Activated CD8-positive, alpha-beta memory T cell treated with anti-CD3 and anti-CD28 coated beads for 48 hours (primary cell): ENCODE results near the gene MET.
"Not testable (repeated sequence)": the region's sequence is repeated elsewhere in the genome, so short reads cannot be mapped to it uniquely, and the experiment has no call there.

Experiments
- DNase-seq, 3 experiments: peaks; one replicate each; pipeline ENCODE4 v3.0.0-alpha.2; 2020; ENCODE audit warnings: low read depth in 2 of 3, low spot score in 2 of 3

Gene MET

DNA sequence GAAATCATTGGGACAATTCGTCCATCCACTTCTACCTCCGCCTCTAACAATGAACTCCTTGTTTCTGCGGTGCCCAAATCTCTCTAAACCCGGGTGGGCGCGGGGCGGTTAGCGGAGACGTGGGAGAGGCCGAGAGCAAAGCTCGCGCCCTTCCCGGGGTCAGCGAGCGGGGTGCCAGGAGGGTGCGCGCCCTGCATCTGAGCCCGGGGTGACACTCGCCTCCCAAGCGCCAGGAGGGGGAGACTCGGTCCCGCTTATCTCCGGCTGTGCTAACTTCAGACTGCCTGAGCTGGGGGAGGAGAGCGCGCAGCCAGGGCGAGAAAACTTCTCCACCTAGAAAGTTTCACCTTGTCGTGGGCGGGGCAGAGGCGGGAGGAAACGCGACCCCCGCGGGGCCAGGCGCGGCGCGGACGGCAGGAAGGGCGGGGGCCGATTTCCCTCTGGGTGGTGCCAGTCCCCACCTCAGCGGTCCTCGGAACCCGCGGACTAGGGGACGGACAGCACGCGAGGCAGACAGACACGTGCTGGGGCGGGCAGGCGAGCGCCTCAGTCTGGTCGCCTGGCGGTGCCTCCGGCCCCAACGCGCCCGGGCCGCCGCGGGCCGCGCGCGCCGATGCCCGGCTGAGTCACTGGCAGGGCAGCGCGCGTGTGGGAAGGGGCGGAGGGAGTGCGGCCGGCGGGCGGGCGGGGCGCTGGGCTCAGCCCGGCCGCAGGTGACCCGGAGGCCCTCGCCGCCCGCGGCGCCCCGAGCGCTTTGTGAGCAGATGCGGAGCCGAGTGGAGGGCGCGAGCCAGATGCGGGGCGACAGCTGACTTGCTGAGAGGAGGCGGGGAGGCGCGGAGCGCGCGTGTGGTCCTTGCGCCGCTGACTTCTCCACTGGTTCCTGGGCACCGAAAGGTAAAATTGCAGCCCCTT lies at the start of gene MET:
TSS of gene MET (plus strand) at position 516 of the 915 bp plus-strand sequence. CDS start 26,889 bp downstream, outside the sequence.
- peak; percentile 9 to 28 (median 21) for DNase-seq

- no peak for DNase-seq
These were observed 45.1 kb upstream of the MET start for GRCh38 chr7:116626886-116627285.

DNA sequence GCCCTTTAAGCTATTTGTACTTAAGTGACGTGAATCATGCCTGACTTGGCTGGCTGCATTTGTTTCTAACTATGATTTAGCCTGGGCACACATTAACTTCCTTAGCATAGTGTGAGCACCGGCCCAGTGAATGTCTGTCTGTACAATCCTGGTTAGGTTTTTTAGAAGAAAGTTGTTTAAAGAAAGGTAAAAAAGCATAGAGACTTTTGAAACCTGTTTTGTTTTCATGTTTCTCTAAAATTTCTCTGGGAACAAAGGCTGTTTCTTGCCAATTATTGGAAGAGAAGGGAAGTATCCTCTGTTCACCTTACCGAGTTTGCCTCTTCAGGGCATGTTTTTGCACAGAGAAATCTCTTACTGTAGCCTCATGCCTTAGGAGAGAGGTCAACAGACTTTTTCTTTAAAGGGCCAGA lies 42.9 kb upstream of the MET start:
- no peak for DNase-seq

- no peak for DNase-seq
These were observed 41.6 kb upstream of the MET start for GRCh38 chr7:116630357-116630756.

- no peak for DNase-seq
These were observed 40.9 kb upstream of the MET start for GRCh38 chr7:116630932-116631671.

DNA sequence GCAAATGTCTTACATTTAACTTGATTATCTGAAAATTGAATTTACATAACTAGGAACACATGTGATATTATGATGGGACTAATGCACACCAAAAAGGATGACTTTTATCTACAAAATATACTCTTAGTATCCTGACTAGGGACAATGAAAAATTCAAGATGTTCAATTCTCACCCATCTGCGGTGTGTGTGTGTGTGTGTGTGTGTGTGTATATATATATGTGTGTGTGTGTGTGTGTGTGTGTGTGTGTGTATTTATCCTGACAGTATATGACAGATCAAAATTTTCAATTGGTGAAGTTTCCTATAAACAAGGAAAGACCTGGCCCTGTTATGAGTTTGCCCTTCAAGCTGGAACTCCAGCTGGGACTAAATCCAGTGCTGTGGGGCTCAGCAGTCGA lies 40.3 kb upstream of the MET start:
- DNase-seq = no peak

DNA sequence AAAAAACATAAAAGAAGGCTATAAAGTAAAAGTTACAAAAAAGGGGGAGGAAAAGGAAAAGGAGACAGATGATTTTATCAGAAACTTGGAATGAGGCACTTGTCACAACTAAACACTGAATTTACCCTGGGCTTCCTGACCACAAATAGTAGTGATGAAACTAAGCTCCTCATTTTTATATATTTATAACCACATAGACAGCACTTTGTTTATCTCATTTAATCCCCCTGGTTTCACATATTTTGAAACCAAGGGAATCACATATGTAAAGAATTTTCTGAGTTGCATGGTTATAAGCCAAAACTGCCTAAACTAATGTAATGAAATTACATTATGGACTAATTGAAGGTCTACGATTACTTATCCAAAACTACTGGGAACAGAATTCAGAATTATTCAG lies 39.6 kb upstream of the MET start:
- DNase-seq = no peak

DNA sequence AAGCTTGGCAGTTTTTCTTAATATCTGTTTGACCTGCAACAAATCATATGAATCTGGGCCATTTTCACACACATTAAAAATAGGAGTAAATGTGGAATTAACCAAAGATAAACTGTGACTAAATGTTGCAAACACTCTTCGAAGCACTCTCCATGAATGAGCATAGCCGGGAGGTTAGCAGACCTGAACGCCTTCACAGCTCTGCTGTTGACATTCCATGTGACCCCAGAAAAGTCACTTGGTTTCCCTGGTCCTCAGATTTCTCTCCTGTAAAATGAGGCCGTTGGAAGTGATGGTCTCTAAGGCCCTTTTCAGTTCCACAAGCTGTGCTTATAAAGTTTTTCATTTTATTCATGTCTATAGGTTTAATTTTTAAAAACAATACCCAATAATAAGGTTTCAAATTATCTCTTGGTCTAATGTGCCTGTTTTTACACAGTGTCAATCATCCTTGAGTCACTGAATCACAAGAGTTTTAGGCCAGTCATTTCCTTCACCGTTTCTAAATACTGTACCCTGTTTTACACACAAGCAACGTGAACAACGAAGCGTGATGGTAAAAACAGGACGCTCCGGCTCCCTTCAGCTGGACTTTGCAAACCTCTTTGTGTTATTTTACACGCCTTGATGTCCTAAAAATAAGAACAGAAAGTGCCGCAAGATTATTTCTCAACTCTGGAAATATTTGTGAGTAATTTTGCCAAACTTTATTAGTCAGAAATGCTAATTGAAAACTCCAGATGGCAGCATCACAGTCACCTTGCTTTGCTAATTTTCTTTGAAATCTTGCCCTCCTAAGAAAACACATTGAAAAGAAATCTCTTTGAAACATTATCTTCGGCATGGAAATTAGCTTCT lies 38.6 kb upstream of the MET start:
- no peak for DNase-seq

GRCh38 chr7:116636997-116637396 lies 35.0 kb upstream of the MET start:
- no peak for DNase-seq

DNA sequence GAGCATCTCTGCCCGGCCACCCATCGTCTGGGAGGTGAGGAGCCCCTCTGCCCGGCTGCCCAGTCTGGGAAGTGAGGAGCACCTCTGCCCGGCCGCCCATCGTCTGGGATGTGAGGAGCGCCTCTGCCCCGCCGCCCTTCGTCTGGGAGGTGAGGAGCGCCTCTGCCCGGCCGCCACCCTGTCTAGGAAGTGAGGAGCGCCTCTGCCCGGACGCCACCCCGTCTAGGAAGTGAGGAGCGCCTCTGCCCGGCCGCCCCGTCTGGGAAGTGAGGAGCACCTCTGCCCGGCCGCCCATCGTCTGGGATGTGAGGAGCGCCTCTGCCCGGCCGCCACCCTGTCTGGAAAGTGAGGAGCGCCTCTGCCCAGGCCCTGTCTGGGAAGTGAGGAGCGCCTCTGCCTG lies 33.4 kb upstream of the MET start:
- not testable (repeated sequence) for DNase-seq

GRCh38 chr7:116641551-116642153 lies 30.3 kb upstream of the MET start:
- DNase-seq = no peak

DNA sequence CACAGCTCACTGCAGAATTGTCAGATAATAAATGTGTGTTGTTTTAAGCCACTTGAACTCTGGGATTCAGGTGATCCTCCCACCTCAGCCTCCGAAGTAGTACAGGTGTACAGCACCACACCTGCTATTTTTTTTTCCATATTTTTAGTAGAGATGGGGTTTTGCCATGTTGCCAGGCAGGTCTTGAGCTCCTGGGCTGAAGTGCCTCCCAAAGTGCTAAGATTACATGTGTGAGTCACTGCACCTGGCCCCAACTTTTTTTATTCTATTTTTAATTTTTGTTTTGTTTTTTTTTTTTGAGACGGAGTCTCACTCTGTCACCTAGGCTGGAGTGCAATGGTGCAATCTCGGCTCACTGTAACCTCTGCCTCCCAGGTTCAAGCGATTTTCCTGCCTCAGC lies 28.8 kb upstream of the MET start:
- not testable (repeated sequence) for DNase-seq

GRCh38 chr7:116644628-116645027 lies 27.4 kb upstream of the MET start:
- no peak for DNase-seq

DNA sequence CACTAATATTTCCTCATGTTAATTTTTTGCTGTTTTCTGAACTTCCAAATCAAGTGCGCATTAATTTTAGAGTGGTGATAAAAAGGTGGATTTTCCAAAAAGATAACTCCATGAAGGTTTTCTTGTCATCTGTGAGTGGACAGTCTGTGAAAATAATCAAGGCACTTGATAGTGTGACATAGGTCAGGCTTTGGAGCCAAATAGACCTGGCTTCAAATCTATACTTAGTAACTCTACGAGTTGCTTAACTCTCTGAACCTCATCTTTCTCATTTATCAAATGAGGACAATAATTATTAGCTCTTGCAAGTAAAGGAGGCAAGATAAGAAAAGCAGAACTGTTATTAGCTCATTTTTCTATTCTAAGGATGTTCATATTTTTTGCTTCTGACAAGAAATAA lies 24.7 kb upstream of the MET start:
- no peak for DNase-seq

GRCh38 chr7:116647861-116648260 lies 24.1 kb upstream of the MET start:
- no peak for DNase-seq

DNA sequence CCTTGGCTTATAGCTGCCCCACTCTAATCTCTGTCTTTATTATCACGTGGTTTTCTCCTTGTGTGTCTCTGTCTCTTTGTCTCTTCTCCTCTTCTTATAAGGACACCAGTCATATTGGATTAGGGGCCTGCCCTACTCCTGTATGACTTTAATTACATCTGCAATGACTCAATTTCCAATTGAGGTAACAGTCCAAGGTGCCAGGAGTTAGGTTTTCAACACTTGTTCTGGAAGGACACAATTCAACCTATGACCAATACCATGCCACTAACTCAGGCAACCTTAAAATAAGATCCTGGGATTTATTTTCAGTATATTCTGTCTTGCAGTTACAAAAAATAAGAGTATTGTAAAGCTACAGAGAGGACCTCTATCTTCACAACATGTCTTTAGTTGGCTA lies 21.6 kb upstream of the MET start:
- DNase-seq = no peak

- no peak for DNase-seq
These were observed 19.2 kb upstream of the MET start for GRCh38 chr7:116652793-116653192.

DNA sequence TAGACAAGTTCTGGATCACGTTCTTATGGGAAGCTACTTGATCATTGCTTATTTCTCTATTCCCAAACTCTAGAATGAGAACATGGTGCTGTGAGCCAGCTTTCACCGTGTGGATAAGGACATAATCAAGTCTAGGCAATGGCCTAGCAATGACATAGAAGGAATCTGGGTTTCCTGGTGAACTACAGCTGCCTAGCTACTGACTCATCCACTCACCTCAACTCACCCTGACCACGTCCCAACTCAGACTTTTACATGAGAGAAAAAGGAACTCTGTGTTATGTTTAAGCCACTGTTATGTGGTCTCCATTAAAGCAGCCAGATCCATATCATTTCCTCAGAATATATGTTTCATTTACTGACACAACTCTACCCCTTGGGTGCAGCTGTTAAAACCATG lies 18.8 kb upstream of the MET start:
- DNase-seq = no peak

- no peak for DNase-seq
These were observed 18.4 kb upstream of the MET start for GRCh38 chr7:116653646-116654045.

GRCh38 chr7:116659248-116659647 lies 12.7 kb upstream of the MET start:
- not testable (repeated sequence) for DNase-seq

DNA sequence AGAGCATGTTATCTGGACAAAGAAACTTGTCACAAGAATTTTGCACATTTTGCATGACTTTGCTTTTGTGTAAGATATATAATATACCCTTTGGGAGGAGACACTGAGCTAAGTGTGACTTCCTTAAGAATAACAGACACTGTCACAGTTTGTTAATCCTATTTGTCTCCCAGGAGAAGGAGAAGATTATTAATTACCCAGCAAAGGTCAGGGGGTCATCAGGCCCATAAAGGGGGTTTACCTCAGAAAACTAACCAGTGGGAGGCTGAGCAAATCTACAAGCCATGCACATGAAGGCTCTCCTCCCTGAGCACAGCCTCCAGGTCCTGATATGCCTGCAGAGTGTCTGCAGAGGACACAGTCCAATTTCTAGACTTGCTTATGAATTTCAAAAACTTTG lies 10.1 kb upstream of the MET start:
- DNase-seq = no peak
